G401 (cell line): ENCODE results near the gene ANKMY1. TPM values are rescaled to one million over a fixed set of nuclear protein-coding genes. Genes with fewer than 3 reads are reported as not detected.
"Not testable (repeated sequence)": the region's sequence is repeated elsewhere in the genome, so short reads cannot be mapped to it uniquely, and the experiment has no call there.

Experiments used
- DNase-seq: peaks from one replicate; pipeline ENCODE4 v3.0.0-alpha.2; 2015; ENCODE audit warnings: low spot score
- in situ Hi-C: cut with HindIII; loops from 2 replicates; pipeline ENCODE4 v1.10.0; 2016; ENCODE audit warnings: low sequenced_read_pairs, mixed read lengths
- total RNA-seq: library from RNA; depleted of rRNA; stranded (reverse); fragments of >200 nt; shearing (Covaris generic); gene quantifications from 2 replicates; pipeline ENCODE4 v1.2.3, GENCODE V29; 2014

The ANKMY1 gene
- total RNA-seq, 1 experiment from 2014 or later, result 14.7 TPM

DNA sequence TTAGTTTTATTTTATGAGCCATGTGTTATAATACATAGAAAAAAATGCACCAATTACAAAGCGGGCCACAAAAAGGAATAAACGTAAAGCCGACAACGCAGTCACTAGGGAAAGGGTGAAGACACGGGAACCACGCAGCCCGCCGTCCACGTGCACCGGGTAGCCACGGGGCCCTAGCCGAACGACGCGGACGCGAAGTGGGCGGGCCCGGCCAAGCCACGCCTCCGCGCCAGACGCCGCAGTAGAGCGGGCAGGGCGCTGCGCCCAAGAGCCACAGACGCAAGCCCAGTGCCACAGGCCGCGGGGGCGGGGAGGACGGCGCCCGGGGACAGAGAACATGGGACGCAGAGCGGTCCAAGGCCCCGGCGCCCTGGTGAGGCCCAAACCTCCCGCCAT lies 2.3 kb upstream of the ANKMY1 start, which contains the start of gene DUSP28:
Gene DUSP28, plus strand, starts transcription at position 274 of the 396 bp plus-strand sequence. CDS start 328 bp downstream, outside the sequence.
- in situ Hi-C loops, result no loop called here

GRCh38 chr2:240559286-240559685 lies 1.5 kb upstream of the ANKMY1 start:
- no peak for DNase-seq
- in situ Hi-C loops, result no loop called here

More for the DNA sequence above, 2.3 kb upstream of the ANKMY1 start, which contains the start of gene DUSP28:
- peak; percentile 84 for DNase-seq

- in situ Hi-C loops, result no loop called here
- no peak for DNase-seq
Measured at GRCh38 chr2:240558236-240558761, 511 bp upstream of the ANKMY1 start.

- DNase-seq, result no peak
- in situ Hi-C loops, result no loop called here
Measured at GRCh38 chr2:240557101-240557751, 562 bp downstream of the ANKMY1 start.

DNA sequence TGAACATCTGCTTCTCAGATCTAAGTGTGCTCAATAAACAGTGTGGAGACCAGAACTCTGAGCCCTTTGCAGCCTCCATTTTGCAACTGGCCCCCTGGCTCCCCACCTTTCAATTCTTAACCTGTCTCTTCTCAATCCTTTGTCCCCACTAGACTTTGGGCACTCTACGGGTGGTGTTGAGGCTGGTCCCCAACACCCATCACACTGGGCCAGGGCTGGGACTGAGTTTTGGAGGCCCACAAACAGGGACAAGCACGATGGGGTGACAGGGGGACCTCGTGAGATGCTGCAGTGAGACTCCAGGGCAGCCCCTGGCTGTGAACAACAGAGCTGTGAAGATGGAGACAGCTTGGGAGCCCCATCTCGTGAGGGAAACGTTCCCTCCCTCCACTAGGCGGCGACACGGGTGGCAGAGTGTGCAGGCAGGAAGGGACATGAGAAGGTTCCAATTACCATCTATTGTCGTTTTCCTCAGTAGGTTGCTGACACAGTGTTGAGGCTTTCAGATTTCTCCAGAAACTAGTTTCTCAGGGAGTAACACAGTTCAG lies 1.2 kb downstream of the ANKMY1 start:
- in situ Hi-C loops, result no loop called here
- DNase-seq, result no peak

DNA sequence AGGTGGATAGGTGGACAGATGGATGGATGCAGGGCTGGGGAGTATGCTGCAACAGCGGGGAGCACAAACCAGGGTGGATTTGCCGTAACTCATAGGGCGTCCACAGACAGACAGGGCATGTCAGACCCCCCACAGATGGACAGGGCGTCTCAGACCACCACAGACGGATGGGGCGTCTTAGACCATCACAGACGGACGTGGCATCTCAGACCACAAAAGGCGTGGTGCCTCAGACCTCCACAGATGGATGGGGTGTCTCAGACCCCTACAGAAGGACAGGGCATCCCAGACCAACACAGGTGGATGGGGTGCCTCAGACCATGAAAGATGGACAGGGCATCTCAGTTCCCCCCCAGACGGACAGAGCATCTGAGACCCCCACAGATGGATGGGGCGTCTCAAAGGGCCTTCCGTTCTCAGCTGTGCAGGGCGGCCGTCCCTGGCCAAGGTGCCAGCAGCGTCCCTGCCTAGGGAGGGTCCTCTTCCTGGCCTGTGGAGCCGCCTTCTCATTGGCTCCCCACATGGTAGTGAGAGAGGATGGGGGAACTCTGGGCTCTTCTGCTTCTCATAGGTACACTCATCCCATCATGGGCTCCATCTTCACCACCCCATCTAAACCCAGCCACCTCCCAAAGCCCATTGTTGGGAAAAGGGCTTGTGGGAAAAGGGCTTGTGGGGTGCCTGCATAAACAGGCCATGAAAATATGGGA lies 2.1 kb downstream of the ANKMY1 start:
- in situ Hi-C loops, result no loop called here
- no peak for DNase-seq

GRCh38 chr2:240554767-240555493 lies 2.9 kb downstream of the ANKMY1 start:
- in situ Hi-C loops, result loop anchor here (5.0 kb wide), 1 partner anchor 38 kb away; no protein-coding TSS in a partner anchor
- DNase-seq, result no peak

DNA sequence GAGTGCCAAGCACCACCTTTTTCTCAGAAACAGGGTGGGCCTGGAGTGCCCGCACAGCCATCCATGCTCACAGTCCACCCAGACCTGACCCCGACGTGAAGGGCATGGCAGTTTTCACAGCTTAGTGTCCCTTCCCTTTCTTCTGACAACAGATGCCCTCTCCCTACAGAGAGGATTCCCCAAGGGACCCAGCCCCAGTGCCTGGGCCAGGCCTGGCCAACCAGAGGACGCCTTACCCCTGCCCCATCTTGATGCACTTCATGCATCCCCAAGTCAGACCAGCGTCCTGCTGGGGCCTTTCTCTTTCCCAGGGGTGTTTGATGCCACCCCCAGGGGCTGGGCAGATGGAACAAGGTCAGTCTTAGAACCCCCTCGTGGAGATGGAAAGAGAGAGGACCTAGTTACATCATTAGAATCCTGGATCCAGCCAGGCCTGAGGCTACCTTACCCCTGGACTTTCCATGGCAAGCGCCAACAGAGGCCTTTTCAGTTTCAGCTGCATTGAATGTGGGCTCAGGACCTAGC lies 3.8 kb downstream of the ANKMY1 start:
- DNase-seq, result no peak
- in situ Hi-C loops, result loop anchor here (5.0 kb wide), 1 partner anchor 37 kb away; no protein-coding TSS in a partner anchor

DNA sequence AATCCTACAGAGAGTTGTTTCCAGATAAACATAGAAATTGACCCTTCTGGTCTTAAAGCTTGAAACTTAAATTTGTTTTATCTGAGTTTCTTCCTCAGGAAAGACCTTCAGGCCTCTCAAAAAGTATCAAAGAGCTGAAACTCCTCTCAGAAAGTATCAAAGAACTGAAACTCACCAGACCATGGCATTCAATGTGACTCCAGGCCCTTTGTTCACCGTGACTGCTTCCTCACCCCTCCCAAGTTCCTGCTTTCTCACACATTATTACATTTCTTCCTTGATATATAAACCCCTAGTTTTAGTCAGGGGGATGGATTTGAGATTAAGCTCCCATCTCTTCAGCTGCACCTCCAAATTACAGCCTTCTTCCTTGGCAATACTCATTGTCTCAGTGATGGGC lies 6.0 kb downstream of the ANKMY1 start:
- in situ Hi-C loops, result loop anchor here (5.0 kb wide), 1 partner anchor 35 kb away; no protein-coding TSS in a partner anchor
- DNase-seq, result no peak

DNA sequence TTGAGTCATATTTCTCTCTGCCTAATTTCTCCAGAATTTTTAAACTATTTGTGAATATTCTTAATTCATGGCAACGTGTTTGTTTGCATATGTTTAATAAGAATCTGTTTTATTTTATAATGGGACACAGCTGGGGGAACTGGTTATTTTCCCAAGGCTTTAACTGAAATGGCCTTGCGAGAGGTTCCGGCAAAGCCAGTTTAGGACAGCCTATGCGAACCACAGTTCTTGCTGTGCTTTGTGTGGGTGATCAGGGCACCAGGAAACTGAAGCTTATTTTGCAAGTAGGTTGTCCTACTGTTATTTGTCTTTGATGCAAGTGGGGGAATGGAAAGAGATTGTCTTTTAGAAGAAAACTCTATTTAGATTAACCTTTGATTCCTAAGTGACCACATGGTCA lies 6.5 kb downstream of the ANKMY1 start:
- no peak for DNase-seq
- in situ Hi-C loops, result loop anchor here (5.0 kb wide), 1 partner anchor 34 kb away; no protein-coding TSS in a partner anchor

GRCh38 chr2:240539906-240540305 lies 17.9 kb downstream of the ANKMY1 start:
- in situ Hi-C loops, result no loop called here
- DNase-seq, result no peak

- DNase-seq, in situ Hi-C loops: not testable (repeated sequence)
Measured at GRCh38 chr2:240539101-240539500, 18.7 kb downstream of the ANKMY1 start.

DNA sequence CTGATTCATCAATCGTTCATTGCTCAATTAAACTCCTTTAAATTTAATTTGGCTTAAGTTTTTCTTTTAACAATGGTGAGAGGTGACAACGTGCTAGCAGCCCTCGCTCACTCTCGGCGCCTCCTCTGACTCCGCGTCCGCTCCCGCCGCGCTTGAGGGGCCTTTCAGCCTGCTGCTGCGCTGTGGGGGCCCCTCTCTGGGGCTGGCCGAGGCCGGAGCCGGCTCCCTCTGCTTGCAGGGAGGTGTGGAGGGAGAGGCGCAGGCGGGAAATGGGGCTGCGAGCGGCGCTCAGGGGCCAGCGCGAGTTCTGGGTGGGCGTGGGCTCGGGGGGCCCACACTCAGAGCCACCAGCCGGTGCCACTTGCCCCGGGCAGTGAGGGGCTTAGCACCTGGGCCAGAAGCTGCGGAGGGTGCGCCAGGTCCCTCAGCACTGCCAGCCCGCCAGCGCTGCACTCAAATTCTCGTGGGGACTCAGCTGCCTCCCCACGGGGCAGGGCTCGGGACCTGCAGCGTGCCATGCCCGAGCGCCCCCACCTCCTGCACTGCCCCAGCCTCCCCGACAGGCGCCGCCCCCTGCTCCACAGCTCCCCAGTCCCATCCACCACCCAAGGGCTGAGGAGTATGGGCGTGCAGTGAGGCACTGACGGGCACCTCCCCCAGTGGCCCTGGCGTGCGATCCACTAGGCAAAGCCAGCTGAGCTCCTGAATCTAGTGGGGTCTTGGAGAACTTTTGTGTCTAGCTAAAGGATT lies 19.6 kb downstream of the ANKMY1 start:
- no peak for DNase-seq
- in situ Hi-C loops, result no loop called here

DNA sequence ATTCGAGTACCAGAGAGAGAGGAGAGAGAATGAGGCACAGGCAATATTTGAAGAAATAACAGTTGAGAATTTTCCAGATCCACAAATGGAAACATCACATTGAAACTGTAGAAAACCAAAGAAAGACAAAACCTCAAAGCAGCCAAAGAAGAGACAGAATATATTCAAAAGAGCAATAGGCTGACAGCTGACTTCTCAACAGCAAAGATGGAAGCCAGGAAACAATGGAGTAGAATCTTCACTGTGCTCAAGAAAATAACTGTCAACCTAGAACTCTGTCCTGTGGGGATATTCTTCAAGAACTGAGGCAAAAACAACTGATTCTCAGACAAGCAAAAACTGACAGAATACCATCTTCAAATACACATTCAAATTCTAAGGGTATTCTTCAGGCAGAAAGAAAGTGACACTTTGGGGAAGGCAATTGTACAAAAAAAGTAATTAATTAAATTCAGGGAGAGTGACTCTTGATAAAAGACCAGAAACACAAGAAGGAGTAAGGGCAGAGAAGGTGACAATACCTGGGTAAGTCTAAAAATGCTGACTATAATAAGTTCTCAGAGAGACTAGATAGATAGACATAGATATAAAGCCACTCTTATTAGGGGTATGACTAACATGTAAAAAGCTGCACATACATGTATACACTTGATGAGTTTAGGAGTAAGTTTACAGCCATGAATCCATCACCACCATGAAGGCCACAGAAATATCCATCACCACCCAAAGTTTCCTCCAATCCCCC lies 25.6 kb downstream of the ANKMY1 start:
- in situ Hi-C loops, result no loop called here
- DNase-seq, result no peak

GRCh38 chr2:240531038-240531437 lies 26.8 kb downstream of the ANKMY1 start:
- in situ Hi-C loops, result no loop called here
- DNase-seq, result no peak

- in situ Hi-C loops, result no loop called here
- no peak for DNase-seq
Measured at GRCh38 chr2:240530181-240530580, 27.6 kb downstream of the ANKMY1 start.

- DNase-seq, result no peak
- in situ Hi-C loops, result no loop called here
Measured at GRCh38 chr2:240529344-240529999, 28.3 kb downstream of the ANKMY1 start.
